HuH-7.5 (cell line): Measurements from ENCODE around the gene NUDCD2.

Experiments
- DNase-seq: peaks from one replicate; pipeline ENCODE4 v3.0.0; 2011; ENCODE audit warnings: low spot score

Gene NUDCD2, protein sequence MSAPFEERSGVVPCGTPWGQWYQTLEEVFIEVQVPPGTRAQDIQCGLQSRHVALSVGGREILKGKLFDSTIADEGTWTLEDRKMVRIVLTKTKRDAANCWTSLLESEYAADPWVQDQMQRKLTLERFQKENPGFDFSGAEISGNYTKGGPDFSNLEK

DNA sequence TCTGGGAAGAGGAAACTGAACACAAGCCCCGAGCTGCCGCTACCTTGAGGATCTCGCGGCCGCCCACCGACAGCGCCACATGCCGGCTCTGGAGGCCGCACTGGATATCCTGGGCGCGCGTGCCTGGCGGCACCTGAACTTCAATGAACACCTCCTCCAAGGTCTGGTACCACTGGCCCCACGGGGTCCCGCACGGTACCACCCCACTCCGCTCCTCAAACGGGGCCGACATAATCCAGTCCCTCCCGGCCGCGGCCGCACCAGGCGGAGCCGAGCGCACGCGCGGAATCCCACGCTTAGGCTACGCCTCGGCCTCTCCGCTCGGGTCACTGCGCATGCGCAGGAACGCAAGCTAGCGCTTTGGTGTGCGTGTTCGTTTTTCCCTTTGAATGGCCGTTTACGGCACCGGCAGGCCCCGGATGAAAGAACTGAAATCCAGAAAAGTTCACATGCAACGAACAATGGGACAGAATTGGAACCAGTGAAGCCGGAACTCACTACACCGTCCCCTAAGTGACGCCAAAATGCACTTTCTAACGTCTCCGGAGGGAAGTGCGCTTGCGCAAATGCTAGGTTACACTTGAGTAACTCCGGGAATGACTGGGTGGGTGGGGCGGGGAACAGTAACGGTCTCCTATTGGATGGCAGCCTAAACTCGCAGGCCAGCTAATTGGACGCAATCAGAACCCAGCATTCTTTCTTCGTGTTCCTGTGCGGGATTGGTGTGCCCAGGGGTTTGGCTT, at the start of gene NUDCD2:
Gene NUDCD2 (minus strand): TSS at position 284 of the 743 bp plus-strand sequence. CDS start 52 bp downstream, at position 232.
- DNase-seq: peak; percentile 63

DNA sequence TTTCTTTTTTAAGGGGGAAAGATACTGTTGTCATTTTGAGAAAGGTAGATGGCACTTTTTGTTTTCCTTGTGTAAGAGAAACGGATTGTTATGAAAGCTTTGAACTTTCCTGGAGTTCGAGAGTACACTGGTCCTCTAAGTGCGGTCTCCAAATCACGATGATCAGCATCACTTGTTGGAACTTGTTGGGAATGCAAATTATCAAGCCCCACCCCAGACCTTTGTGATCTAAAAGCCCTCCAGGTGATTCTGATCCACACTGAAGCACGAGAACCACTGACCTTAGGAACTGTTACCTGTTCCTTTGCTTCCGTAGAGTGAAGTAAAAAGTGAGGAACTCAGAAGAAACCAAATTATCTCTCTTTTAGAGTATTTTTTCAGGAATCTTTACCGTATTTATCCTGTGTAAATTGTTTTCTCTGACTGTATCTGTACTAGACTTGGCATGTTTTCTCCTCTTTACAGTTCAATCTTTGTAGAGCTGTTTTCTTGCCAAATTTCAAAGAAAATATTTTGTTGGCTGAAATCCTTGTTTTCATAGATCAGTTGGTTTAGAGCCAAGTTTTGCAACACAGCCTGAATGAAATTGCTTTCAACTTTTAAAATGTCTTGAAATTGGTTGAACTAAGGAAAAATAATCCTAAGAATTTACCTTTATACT, 49.5 kb upstream of the NUDCD2 start:
- DNase-seq: no peak

DNA sequence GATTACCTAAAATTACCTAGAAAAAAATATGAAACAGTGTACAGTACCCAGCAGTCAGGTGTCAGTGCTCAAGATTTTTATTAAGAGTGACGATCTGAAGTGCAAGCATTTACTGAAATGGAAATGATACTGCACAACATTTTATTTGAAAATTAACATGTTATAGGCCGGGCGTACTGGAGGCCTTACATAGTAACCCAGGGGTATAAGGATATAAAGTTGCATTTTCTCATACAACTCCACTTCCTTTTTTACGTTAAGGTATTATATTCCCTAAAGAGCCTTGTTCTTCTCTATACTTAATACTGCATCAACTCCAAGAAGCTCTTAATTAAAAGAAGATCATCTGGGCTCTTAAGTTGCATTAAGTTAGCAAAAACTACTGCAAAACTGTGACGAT, 48.9 kb upstream of the NUDCD2 start:
- DNase-seq: no peak

DNA sequence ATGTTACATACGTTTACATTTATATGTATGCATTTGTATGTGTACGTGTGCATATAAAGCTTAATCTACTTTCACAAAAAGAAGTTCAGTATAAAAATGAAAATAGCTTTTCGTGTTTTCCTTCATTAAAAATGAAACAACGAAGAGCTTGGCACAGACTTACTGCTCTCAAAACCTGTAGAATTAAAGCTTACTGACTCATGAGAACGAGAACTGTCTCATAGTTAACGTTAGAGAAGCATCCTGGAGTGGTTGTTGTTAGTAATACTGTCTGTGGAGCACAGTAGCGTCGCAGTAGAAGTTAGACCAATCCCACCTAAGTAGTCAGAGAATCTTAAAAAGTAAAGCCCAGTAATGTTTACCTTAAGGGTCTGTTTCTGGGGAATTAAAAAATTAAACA, 46.8 kb upstream of the NUDCD2 start:
- no peak for DNase-seq

DNA sequence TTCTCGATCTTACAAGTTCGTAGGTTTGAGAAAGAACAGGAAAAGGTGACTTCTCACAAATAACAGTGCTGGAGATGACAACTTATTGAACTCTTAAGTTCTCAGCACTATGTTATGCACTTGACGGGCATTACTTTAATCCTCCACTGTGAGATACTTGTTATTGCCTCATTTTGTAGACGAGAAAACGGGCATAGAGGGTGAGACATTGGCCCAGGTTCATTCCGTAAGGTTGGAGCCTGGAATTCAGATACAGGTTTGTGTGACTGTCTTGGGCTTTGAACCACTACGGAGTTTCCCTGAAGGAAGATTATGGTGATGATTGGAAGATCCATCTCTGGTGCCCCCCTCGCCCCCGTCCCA, 46.2 kb upstream of the NUDCD2 start:
- DNase-seq: no peak

DNA sequence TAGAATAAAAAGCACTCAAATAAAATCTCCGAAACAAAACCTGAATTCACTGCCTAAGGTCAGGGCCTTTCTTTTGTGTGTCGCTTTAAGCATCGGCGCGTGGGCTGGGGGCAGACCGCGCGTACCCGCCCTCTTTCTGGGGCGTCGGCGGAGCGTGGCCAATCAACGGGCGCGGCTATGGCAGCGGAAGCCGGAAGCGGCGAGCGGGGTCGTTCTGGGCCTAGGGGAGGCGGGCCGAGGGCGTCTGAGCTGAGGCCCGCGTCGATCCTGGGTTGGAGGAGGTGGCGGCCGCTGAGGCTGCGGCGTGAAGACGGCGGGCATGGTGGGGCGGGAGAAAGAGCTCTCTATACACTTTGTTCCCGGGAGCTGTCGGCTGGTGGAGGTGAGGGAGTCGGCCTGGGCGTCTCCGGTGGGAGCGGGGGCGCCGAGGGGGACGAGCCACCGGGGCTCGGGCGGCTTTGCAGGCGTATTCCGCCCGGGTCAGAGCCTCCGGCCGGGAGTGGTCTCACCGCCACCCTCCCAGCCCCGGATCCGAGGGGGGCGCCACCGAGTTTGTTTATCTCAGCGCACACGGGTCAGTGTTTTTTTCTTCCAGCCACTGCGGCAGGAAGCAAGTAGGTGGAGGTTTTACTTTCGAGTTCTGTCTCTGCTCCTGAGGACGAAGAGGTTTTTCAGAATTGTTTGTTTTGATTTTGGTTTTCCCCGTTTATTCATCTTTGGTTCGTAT, 45.6 kb upstream of the NUDCD2 start, which contains the start of gene MAT2B:
Gene MAT2B (plus strand): TSS at position 252 of the 727 bp plus-strand sequence. CDS start 68 bp downstream, at position 320.
- peak; percentile 77 for DNase-seq

DNA sequence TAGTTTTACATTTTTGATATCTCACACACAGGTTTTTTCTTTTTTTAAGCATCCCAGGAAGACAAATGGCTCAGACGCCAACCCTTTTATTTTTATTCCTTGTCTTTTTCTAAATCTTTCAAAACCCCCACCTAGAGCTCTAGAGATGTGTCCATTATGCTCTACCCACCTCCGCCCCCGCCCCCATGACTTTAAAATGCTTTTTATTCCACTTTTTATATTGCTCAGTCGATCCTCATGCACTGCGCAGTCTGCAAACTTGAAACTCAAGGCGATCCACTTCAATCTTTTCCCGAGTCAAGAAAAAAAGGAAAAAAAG, 45.1 kb upstream of the NUDCD2 start:
- no peak for DNase-seq

DNA sequence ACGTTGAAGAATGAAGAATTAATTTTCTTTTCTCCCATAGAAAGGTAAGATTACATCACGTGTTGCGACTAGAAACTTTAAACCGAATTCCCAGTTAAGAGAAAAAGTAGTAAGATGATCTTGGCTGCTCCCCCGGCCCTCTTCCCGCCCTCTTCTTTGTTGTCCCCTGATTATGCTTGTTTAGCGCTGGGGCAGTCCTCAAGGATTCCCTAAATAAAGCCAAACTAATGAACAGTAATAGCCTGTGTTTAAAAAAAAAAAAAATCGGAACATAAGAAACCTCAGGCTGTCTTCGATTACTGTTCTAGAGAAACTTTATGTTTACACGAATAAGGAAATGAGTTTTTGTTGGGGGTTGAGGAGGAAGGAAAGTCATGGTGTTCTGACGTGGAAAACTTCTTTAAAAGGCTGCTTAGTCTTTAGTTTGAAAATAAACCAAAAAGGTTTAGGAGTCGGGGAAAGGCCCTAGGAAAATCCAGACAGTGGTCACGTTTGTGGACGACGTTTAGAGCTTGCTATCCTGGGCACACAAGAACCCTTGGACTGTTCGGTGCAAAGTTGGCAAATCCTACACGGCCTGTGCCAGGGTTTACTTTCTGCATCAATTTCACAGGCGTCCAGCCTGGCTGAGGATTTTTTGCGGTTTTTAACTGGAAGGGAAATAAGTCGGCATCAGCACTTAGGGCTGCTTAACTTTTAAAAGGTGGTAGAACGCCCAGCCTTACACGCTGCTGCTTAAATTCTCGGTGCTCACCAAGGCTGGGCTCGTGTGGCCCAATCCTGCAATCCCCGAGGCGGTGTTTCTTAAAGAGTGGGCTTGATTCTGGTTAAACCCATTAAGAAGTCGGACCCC, 44.4 kb upstream of the NUDCD2 start:
- no peak for DNase-seq

DNA sequence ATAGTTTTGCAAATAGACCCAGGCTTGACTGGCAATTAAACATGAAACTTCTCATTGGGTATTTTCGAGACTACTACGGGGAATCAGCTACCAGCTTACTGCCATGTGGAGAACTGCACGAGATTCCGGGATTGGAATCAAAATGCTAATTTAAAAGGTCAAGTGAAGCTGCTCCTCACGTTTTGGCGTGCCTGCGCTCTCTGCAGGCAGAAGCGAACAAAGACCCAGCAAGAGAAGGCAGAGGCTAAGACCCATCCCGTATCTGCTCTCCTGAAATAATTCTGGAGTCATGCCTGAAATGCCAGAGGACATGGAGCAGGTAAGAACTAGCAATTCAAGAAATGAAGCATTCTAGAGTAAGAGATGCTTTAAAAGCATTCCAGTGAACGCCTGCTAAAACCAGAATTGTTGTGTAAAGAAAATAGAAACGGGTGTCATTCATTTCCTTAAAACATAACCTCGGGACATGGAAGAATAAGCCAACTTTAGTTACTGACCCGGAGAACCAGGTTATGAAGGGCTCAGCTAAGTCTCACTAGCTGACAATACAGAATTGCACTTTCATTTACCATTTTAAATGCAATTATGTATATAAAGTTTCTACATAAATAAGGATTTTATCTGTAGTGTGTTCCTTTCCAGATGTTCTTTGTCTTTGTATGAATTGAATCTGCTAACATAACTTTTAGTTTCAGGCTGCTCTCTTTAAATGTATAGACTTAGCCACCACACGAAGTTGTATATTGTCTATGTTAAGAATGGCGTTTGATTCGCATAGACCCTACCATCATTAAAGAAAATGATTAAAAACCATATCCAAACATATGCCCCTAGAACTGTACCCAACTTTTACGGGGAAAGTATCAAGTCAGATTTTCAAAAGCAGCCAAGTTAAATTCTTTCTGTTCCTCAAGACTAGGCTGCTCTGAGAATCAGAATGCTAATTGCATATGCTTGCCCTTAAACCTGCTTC, 43.5 kb upstream of the NUDCD2 start:
- peak; percentile 28 for DNase-seq

DNA sequence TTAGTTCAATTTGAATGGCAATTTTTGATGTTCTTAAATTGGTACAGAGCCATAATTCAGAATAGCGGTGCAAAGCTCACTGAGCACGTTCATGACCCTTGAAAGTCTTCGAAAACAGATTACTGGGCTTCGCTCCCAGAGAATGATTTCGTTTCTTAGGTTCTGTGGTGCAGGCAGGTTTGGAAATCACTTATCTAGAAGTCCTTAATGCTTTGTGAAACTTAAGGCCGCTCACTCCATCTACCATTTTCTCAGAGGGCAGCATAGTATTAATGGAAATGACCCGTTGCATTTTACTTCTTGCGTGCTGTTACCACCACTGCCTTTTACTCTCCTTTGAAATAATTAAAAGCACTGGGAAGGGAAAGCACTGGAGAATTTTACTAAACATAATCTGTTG, 42.6 kb upstream of the NUDCD2 start:
- no peak for DNase-seq

DNA sequence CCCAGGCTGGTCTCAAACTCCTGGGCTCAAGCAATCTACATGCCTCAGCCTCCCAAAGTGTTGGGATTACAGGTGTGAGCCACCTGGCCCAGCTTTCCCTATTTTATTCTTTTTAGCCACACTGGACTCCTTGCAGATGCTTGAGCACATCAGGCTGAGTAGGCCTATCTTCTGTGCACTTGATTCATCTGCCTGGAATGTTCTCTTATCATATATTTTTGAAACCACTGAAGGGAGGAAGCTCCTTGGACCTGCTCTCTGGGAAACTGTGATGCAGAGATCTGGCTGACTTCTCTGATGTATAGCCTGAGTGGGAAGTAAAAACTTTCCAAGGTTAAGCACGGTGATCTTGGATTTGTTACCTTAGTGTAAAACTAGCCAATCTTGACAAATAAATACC, 39.0 kb upstream of the NUDCD2 start:
- no peak for DNase-seq

DNA sequence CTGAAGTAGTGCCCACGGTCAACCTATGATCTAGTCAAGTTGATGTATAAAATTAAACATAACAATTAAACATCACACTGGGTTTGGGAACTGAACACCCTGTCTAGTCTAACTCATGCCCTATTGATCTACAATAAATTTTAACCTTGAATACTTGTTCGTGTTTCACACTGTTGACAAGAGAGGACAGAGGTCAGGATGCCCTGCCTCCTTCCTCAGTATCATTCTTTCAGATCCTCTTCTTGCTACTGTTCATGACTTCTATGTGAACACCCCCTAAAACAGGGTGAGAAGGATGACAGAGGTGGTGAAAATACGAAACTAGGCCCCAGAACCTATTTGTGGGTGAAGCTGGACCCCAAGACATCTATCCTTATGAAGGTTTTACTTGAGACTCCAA, 37.4 kb upstream of the NUDCD2 start:
- DNase-seq: no peak

DNA sequence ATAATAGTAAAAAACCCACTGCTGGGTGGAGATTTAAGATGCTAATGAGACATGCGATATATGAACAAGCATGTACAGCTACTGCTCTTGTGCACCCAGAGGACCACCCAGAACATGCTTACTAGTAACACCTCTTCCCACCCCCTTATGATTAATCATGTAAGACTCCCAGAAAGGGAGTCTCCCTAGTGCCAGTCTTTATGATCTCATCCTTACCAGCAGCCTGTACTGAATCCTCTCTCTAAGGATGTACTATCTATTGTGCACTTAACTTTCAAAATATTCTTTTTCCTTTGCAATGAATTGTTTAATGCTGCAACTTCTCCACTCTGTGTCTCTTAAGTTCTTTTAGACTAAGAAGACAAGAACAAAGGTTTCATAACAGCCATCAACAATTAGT, 36.4 kb upstream of the NUDCD2 start:
- no peak for DNase-seq

DNA sequence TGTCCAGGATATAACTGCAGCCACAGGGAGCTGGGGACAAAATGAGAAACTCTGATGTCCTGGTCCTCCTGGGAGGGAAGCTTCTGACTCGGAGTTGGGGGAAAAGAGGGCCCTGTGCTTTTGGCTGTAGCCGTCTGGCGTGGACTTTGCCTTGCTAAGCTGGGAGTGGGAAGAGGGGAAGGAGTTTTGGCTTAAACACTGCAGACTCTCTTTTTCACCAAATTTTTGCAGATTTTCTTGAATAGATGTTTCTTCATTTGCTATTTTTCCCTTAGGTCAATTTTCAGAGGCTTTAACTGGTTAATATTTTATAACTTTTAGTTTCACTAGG, 29.8 kb upstream of the NUDCD2 start:
- DNase-seq: no peak

DNA sequence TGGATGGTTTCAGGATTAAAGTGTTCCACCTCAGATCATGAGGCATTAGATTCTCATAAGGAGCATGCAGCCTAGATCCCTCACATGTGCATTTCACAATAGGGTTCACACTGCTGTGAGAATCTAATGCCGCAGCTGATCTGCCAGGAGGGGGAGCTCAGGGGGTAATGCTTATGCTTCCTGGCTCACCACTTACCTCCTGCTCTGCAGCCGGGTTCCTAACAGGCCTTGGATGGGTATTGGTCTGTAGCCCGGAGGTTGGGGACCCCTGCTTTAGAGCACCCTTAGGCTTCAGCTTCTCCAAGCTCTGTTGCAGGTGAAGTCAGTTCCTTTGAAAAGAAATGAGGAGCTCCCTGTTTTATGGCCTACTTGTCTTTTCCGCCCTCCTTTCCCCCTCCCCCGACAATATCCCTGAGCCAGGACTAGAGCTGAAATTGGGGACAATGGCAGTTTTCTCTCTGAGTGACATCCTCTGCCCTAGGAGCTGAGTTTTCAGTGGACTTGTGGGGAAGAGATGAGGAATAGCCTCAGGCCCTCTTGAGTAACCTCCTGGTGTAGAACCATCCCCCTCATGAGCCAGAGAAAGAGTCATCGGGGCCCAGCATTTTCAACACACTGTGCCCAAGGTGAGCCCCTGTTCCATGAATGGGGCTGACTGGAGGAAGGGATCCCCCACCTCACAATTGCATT, 29.3 kb upstream of the NUDCD2 start:
- no peak for DNase-seq

DNA sequence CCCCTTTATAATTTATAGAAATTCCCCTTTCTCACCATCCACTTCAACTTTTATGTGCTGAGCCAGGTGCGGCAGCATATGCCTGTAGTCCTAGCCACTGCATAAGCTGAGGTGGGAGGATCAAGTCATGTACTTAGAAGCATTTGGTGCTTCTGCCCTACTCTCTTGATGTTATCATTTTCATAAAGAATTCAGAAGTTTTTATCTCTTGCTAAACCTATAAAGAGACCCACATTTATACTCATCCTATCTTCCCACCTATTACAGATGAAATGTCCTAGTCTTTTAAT, 19.0 kb upstream of the NUDCD2 start:
- no peak for DNase-seq

DNA sequence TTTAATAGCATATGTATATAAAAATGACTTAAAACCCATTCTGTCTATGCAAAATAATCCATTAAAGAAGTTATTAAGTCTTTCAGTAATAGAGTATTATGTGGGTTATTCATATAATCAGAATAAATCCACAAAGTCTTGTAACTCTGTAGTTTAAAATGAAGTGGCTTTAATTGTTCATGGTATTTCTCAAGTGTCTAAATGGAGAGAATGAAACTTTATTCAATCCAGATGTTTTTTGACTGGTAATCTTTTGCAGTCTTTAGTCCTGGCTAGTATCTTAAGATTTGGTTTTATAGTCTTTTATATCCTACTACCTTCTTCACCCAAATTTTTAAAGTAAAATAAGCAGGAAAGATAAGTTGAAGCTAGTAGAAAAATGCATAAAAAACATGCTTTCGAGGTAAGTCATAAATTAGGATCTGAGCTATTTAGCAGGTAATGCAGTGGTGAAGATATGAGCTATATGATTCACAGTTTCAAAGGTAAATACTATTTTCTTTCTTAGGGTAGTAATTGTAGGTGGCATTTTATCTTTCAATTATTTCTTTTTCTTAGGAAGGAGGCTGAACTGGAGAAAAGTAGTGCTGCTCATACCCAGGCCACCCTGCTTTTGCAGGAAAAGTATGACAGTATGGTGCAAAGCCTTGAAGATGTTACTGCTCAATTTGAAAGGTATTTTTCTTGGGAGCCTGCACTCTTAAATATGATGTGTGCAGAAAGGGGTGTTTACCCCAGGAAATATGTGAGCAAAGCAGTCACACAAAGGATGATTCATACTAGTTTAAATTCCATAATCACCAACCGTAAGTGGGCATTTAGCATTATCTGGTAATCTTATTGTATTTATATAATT, 18.5 kb upstream of the NUDCD2 start:
- DNase-seq: no peak

DNA sequence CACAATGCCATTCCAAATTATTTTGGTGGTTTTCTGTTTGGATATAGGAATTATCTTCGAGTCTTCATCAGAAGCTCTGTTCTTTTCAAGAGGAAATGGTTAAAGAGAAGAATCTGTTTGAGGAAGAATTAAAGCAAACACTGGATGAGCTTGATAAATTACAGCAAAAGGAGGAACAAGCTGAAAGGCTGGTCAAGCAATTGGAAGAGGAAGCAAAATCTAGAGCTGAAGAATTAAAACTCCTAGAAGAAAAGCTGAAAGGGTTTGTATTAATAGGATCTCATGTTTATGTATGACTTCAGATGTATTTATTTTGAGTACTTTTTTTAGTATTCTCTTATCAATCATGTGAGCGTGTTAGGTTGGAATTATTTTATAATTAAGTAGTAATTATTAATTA, 15.5 kb upstream of the NUDCD2 start:
- DNase-seq: no peak

DNA sequence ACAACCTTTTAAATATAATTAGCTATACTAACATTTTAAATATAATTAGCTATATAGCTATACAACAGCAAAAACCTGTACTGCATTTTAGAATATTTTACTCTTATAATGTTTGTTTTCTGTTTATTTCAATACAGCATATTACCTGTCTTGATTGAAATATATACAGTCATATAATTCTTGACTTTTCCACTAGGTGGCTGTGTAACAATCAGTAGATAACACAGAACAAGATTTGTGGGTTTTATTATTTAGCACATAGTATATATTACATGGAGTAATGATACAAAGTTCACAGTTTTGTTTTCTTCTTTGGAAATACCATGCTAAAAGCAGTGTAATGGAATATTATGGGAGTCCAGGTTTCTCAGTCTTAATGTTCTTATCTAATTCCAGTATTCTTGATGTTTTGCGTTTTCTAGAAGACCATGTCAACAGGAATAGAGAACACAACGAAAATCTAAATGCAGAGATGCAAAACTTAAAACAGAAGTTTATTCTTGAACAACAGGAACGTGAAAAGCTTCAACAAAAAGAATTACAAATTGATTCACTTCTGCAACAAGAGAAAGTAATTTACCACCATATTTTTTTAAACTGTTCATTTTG, 13.8 kb upstream of the NUDCD2 start:
- no peak for DNase-seq
